ENCODE data around the gene LAMA3. TPM values are rescaled to one million over a fixed set of nuclear protein-coding genes. Genes with fewer than 3 reads are reported as not detected.

Gene LAMA3
- total RNA-seq, 3 donors from 2014 or later (not counting 1 experiment from before 2014, with no cell fraction given) = not detected

- Histone ChIP-seq H3K9me3 (ENCODE audit: control insufficient read depth, insufficient read depth, low read length) (no peaks in the 10 kb centered on the region), H3K4me1 (ENCODE audit: control insufficient read depth, insufficient read depth, low read length) (peaks cover 13% of the 10 kb centered on the region), H3K36me3 (ENCODE audit: control insufficient read depth, insufficient read depth, low read length) (no peaks in the 10 kb centered on the region), H3K4me3 (ENCODE audit: low read length) (no peak overlapping the region), H3K27me3 (ENCODE audit: control insufficient read depth, insufficient read depth, low read length) (no peaks in the 10 kb centered on the region), H3K27ac (ENCODE audit: low read length) (no peak overlapping the region)
- no peaks in the 10 kb centered on the region for H3K9me3 Mint-ChIP-seq
- DNase-seq (no peak), ATAC-seq (no peak)
- 97% methylated on average over 1 of the region's 1 CpG for WGBS (ENCODE audit: insufficient coverage)
- TF ChIP-seq CTCF (IDR thresholded peaks at IDR 0.05) = no peak
- H3K27ac Mint-ChIP-seq = no peak overlapping the region
- H3K27me3 Mint-ChIP-seq (ENCODE audit: low read depth in 2 of 2) = no peaks in the 10 kb centered on the region
- H3K4me1 Mint-ChIP-seq = peaks cover 22 to 36% of the 10 kb centered on the region in 2 donors
- no peaks in the 10 kb centered on the region for H3K36me3 Mint-ChIP-seq
- intact Hi-C loops (cut with micrococcal nuclease) = no loop called here
- no peak overlapping the region for H3K4me3 Mint-ChIP-seq
Observed at GRCh38 chr18:23888881-23889280, 199.6 kb downstream of the LAMA3 start.

DNA sequence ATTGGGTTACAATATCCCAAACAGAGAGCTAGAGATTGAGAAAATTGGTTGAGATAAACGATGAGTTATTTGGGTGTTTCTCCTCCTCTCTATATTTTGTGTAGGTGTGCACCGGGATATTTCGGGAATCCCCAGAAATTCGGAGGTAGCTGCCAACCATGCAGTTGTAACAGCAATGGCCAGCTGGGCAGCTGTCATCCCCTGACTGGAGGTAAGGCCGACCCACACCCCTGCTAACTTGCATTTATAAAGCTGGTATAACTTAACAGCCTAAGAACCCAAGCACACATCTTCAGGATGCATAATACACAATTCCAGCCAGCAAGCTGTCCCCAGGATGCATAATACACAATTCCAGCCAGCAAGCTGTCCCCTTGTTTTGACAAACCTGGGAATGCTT, 200.7 kb downstream of the LAMA3 start:
- Mint-ChIP-seq H3K4me1 (peaks cover 21 to 32% of the 10 kb centered on the region in 2 donors), H3K4me3 (no peak overlapping the region), H3K27me3 (ENCODE audit: low read depth in 2 of 2) (no peaks in the 10 kb centered on the region), H3K27ac (no peak overlapping the region), H3K36me3 (no peaks in the 10 kb centered on the region), H3K9me3 (no peaks in the 10 kb centered on the region)
- Histone ChIP-seq H3K36me3 (ENCODE audit: control insufficient read depth, insufficient read depth, low read length) (no peaks in the 10 kb centered on the region), H3K4me3 (ENCODE audit: low read length) (no peak overlapping the region), H3K27ac (ENCODE audit: low read length) (no peak overlapping the region), H3K27me3 (ENCODE audit: control insufficient read depth, insufficient read depth, low read length) (no peaks in the 10 kb centered on the region), H3K4me1 (ENCODE audit: control insufficient read depth, insufficient read depth, low read length) (peaks cover 9% of the 10 kb centered on the region), H3K9me3 (ENCODE audit: control insufficient read depth, insufficient read depth, low read length) (no peaks in the 10 kb centered on the region)
- ATAC-seq = no peak
- 92% methylated on average over 5 of the region's 5 CpGs for WGBS (ENCODE audit: insufficient coverage)
- TF ChIP-seq CTCF (IDR thresholded peaks at IDR 0.05) = no peak
- DNase-seq = no peak
- intact Hi-C loops (cut with micrococcal nuclease) = no loop called here

- Mint-ChIP-seq H3K9me3 (no peaks in the 10 kb centered on the region), H3K36me3 (no peaks in the 10 kb centered on the region), H3K27ac (no peak overlapping the region), H3K4me1 (peaks cover 14 to 25% of the 10 kb centered on the region in 2 donors), H3K27me3 (ENCODE audit: low read depth in 2 of 2) (no peaks in the 10 kb centered on the region), H3K4me3 (no peak overlapping the region)
- Histone ChIP-seq H3K4me3 (ENCODE audit: low read length) (no peak overlapping the region), H3K27ac (ENCODE audit: low read length) (no peak overlapping the region), H3K36me3 (ENCODE audit: control insufficient read depth, insufficient read depth, low read length) (no peaks in the 10 kb centered on the region), H3K27me3 (ENCODE audit: control insufficient read depth, insufficient read depth, low read length) (no peaks in the 10 kb centered on the region), H3K4me1 (ENCODE audit: control insufficient read depth, insufficient read depth, low read length) (peaks cover 5% of the 10 kb centered on the region), H3K9me3 (ENCODE audit: control insufficient read depth, insufficient read depth, low read length) (no peaks in the 10 kb centered on the region)
- DNase-seq (no peak), ATAC-seq (no peak)
- TF ChIP-seq CTCF (IDR thresholded peaks at IDR 0.05) = no peak
- intact Hi-C loops (cut with micrococcal nuclease) = no loop called here
Observed at GRCh38 chr18:23890589-23890988, 201.3 kb downstream of the LAMA3 start.

- no peaks in the 10 kb centered on the region for H3K9me3 Mint-ChIP-seq
- Histone ChIP-seq H3K4me1 (ENCODE audit: control insufficient read depth, insufficient read depth, low read length) (no peaks in the 10 kb centered on the region), H3K36me3 (ENCODE audit: control insufficient read depth, insufficient read depth, low read length) (no peaks in the 10 kb centered on the region), H3K27ac (ENCODE audit: low read length) (no peak overlapping the region), H3K9me3 (ENCODE audit: control insufficient read depth, insufficient read depth, low read length) (no peaks in the 10 kb centered on the region), H3K27me3 (ENCODE audit: control insufficient read depth, insufficient read depth, low read length) (no peaks in the 10 kb centered on the region), H3K4me3 (ENCODE audit: low read length) (no peak overlapping the region)
- H3K27ac Mint-ChIP-seq = no peak overlapping the region
- H3K36me3 Mint-ChIP-seq = no peaks in the 10 kb centered on the region
- peaks cover 0 to 10% of the 10 kb centered on the region in 2 donors for H3K4me1 Mint-ChIP-seq
- 93% methylated on average over 5 of the region's 5 CpGs for WGBS (ENCODE audit: insufficient coverage)
- intact Hi-C loops (cut with micrococcal nuclease) = no loop called here
- no peak overlapping the region for H3K4me3 Mint-ChIP-seq
- no peak for ATAC-seq
- no peak for TF ChIP-seq CTCF (IDR thresholded peaks at IDR 0.05)
- no peak for DNase-seq
- H3K27me3 Mint-ChIP-seq (ENCODE audit: low read depth in 2 of 2) = no peaks in the 10 kb centered on the region
Observed at GRCh38 chr18:23893653-23894052, 204.4 kb downstream of the LAMA3 start.

Data from natural killer cell (primary cell).